ENCODE measurements around the gene GALNT13.

Gene GALNT13

DNA sequence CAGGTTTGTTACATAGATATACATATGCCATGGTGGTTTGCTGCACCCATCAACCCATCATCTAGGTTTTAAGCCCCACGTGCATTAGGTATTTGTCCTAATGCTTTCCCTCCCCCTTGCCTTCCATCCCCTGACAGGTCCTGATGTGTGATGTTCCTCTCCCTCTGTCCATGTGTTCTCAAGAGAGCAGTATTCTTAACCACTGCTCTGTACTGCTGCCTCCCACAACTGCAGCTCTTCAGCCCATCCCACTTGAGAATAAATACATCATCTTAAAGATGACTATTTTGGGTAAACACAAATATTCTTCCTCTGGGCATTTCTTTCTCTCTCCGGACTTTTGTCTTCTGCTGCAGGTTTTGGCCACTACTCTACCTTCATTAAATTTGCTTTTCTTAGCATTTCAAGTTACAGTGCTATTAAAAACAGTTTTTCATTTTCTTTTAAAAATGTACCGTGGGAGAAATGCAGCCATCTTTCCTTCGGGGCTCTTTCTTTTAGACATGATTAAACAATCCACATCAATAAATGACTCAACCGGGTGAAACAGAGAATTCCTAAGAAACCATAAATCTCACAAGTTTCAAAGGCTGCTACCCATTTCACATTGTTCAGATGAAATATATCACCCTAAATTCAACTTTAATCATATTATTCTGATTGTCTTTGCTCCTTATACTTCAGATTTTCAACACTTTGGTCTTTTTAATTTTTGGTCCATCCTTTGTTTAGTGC, 323.4 kb downstream of the GALNT13 start:
- H3K4me3 Mint-ChIP-seq: no peak overlapping the region
- no peaks in the 10 kb centered on the region for H3K36me3 Mint-ChIP-seq (ENCODE audit: low read depth)
- DNase-seq: no peak
- no peaks in the 10 kb centered on the region for H3K27me3 Mint-ChIP-seq
- peaks cover 2% of the 10 kb centered on the region for H3K9me3 Mint-ChIP-seq
- H3K27ac Mint-ChIP-seq: no peak overlapping the region
- no peaks in the 10 kb centered on the region for H3K4me1 Mint-ChIP-seq (ENCODE audit: low read depth)

DNA sequence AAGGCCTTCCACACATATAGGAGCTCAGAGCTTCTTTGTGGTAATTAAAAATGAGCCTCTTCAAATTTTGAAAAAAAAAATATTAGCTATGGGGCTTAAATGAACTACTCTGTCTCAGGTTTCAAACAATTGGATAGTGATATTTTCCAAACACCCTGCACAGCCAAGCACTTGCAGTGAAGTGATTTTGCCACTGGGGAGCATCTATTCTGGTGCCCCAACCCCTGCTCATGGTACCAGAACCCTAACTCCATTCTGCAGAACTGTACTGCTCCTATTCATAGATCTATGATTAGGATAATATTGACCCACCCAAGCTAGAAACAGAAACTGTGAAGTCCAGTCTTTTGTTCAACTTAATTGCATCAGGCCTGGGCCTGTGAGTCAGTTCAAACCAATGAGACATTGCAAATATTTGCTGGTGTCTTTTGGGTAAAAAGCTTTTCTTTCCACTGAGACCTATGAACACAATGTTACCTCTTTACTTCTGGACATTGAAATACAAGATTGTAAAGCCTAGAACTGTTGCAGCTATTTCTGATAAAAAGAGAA, 324.0 kb downstream of the GALNT13 start:
- H3K9me3 Mint-ChIP-seq: peaks cover 2% of the 10 kb centered on the region
- no peaks in the 10 kb centered on the region for H3K4me1 Mint-ChIP-seq (ENCODE audit: low read depth)
- no peak overlapping the region for H3K27ac Mint-ChIP-seq
- H3K27me3 Mint-ChIP-seq: no peaks in the 10 kb centered on the region
- H3K4me3 Mint-ChIP-seq: no peak overlapping the region
- no peak for DNase-seq
- H3K36me3 Mint-ChIP-seq (ENCODE audit: low read depth): no peaks in the 10 kb centered on the region

GRCh38 chr2:154198866-154199265, 327.1 kb downstream of the GALNT13 start:
- Mint-ChIP-seq H3K36me3 (ENCODE audit: low read depth) (no peaks in the 10 kb centered on the region), H3K9me3 (peaks cover 2% of the 10 kb centered on the region), H3K4me1 (ENCODE audit: low read depth) (no peaks in the 10 kb centered on the region), H3K27ac (no peak overlapping the region), H3K4me3 (no peak overlapping the region), H3K27me3 (no peaks in the 10 kb centered on the region)
- no peak for DNase-seq

DNA sequence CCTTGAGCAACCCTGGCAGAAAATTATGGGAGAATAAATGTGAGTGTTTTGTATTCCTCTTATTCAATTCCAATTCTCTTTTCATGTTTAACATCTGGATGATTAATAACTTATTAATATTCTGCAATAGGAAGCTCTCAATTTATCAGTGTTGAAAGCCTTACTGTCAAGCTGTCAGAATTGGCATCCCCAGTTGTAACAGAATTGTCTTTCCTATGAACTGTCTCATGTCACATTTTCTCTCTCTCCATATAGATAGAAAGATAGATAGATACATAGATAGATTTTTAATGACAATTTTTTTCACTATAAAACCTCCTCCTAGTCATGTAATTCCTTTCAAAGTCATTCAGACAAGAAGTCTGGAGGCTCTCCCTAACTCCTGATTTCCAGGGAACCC, 331.5 kb downstream of the GALNT13 start:
- H3K4me1 Mint-ChIP-seq (ENCODE audit: low read depth): no peaks in the 10 kb centered on the region
- no peaks in the 10 kb centered on the region for H3K27me3 Mint-ChIP-seq

DNA sequence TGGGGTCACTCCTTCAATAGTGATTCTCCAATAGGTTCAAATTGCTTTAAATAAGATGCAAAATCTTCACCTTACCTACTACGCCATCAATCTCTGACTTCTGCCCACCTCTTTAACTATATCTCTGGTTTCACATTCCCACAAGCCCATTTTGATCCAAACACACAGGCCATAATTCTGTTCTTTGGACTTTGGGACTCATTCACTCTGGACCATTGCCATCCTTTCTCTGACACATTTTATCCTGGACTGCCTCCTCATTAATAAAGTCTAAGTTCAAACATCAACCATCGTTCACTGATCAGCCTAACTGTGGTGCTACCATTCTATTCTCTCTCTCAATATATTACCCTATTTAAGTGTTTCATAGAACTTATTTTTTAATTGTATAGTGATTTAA, 332.2 kb downstream of the GALNT13 start:
- Mint-ChIP-seq H3K36me3 (ENCODE audit: low read depth) (no peaks in the 10 kb centered on the region), H3K27me3 (no peaks in the 10 kb centered on the region), H3K9me3 (peaks cover 4% of the 10 kb centered on the region), H3K4me3 (no peak overlapping the region), H3K27ac (no peak overlapping the region), H3K4me1 (ENCODE audit: low read depth) (no peaks in the 10 kb centered on the region)
- no peak for DNase-seq

More for the DNA sequence above, 331.5 kb downstream of the GALNT13 start:
- H3K27ac Mint-ChIP-seq: no peak overlapping the region
- H3K36me3 Mint-ChIP-seq (ENCODE audit: low read depth): no peaks in the 10 kb centered on the region
- no peak for DNase-seq
- peaks cover 4% of the 10 kb centered on the region for H3K9me3 Mint-ChIP-seq
- no peak overlapping the region for H3K4me3 Mint-ChIP-seq

- H3K36me3 Mint-ChIP-seq (ENCODE audit: low read depth): no peaks in the 10 kb centered on the region
- H3K27me3 Mint-ChIP-seq: no peaks in the 10 kb centered on the region
- no peak overlapping the region for H3K27ac Mint-ChIP-seq
- no peak for DNase-seq
- no peaks in the 10 kb centered on the region for H3K4me1 Mint-ChIP-seq (ENCODE audit: low read depth)
- H3K9me3 Mint-ChIP-seq: peaks cover 2% of the 10 kb centered on the region
- no peak overlapping the region for H3K4me3 Mint-ChIP-seq
These were observed 335.7 kb downstream of the GALNT13 start for GRCh38 chr2:154207288-154208047.

DNA sequence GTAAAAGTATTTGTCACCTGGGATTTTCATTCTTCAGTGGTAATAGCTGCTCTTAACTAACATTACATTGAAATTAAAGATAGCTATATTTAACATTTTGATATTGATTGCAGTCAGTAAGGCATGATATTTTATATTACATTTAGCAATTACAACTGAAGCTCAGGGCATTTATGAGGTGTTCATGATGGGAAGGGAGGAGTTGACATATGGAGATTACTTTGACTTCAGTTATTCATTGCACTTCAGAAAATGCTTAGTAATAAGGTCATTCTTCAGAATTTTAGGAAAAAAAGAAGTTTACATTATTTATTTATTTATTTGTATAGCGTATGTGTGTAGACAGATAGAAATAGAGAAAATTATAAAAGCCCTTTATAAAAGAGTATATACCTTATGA, 352.0 kb downstream of the GALNT13 start:
- no peak for DNase-seq
- Mint-ChIP-seq H3K36me3 (ENCODE audit: low read depth) (no peaks in the 10 kb centered on the region), H3K27ac (no peak overlapping the region), H3K27me3 (no peaks in the 10 kb centered on the region), H3K4me1 (ENCODE audit: low read depth) (no peaks in the 10 kb centered on the region), H3K4me3 (no peak overlapping the region), H3K9me3 (peaks cover 3% of the 10 kb centered on the region)

DNA sequence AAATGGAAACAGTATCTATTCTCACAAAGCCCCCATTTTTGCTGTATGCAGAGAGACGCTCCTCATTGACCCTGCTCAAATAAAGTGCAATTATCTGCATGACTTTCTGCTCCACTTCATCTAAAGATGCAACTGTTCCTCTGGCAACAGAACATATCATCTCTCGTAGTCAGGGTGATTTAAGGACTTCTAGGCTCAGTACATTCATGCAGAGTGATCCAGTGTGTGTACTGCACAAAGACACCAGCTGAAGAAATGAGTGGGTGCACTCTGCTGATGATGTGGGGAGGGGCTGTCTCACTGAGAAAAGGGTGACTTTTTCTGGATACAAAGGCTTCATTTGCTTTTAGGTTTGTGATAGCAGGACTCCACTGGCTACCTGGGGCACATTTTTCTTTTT, 355.2 kb downstream of the GALNT13 start:
- no peaks in the 10 kb centered on the region for H3K27me3 Mint-ChIP-seq
- peaks cover 3% of the 10 kb centered on the region for H3K9me3 Mint-ChIP-seq
- no peaks in the 10 kb centered on the region for H3K36me3 Mint-ChIP-seq (ENCODE audit: low read depth)
- H3K4me3 Mint-ChIP-seq: no peak overlapping the region
- no peak for DNase-seq
- no peak overlapping the region for H3K27ac Mint-ChIP-seq
- no peaks in the 10 kb centered on the region for H3K4me1 Mint-ChIP-seq (ENCODE audit: low read depth)

- Mint-ChIP-seq H3K4me3 (no peak overlapping the region), H3K4me1 (ENCODE audit: low read depth) (no peaks in the 10 kb centered on the region), H3K9me3 (peaks cover 5% of the 10 kb centered on the region), H3K36me3 (ENCODE audit: low read depth) (no peaks in the 10 kb centered on the region), H3K27ac (no peak overlapping the region), H3K27me3 (no peaks in the 10 kb centered on the region)
- no peak for DNase-seq
These were observed 357.0 kb downstream of the GALNT13 start for GRCh38 chr2:154228566-154229280.

DNA sequence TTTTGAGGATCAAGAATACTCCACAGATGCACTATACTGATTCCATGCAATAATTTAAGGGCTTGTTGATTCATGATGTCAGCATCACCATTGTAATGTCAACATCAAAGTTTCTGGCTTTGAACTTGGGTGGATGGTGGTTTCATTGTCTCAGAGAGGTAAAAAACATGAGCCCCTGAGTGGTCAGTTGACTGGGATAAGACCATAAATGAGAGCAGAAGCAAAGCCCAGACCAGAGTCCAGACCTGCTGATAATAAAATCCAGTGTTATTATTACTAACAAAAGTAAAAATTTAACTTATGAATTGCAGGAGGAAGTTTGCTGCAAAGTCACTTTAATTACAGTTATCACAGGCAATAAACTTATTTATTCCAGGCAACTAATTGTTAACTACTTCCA, 358.2 kb downstream of the GALNT13 start:
- Mint-ChIP-seq H3K4me3 (no peak overlapping the region), H3K27me3 (no peaks in the 10 kb centered on the region), H3K9me3 (peaks cover 6% of the 10 kb centered on the region), H3K4me1 (ENCODE audit: low read depth) (no peaks in the 10 kb centered on the region), H3K27ac (no peak overlapping the region), H3K36me3 (ENCODE audit: low read depth) (no peaks in the 10 kb centered on the region)
- DNase-seq: no peak

DNA sequence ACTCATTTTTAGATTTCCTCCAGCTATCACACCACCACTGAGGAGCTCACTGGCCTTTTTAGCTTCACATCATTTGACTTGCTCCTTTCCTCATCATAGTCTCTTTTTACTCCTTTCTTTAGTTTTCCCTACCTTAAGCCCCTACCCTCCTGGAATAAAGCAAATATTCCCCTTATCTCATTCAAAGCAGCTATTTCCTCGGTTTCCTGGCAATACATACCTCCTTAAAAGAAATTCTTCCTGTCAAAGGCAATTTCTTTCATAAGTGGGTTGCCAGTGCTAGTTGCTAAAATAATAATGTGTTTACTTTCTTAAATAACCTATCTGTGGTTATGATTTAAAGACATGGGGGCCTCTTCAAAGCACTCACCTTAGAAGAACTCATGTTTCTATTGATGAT, 359.3 kb downstream of the GALNT13 start:
- no peak overlapping the region for H3K27ac Mint-ChIP-seq
- H3K4me1 Mint-ChIP-seq (ENCODE audit: low read depth): no peaks in the 10 kb centered on the region
- peaks cover 7% of the 10 kb centered on the region for H3K9me3 Mint-ChIP-seq
- DNase-seq: no peak
- no peak overlapping the region for H3K4me3 Mint-ChIP-seq
- no peaks in the 10 kb centered on the region for H3K36me3 Mint-ChIP-seq (ENCODE audit: low read depth)
- H3K27me3 Mint-ChIP-seq: no peaks in the 10 kb centered on the region

DNA sequence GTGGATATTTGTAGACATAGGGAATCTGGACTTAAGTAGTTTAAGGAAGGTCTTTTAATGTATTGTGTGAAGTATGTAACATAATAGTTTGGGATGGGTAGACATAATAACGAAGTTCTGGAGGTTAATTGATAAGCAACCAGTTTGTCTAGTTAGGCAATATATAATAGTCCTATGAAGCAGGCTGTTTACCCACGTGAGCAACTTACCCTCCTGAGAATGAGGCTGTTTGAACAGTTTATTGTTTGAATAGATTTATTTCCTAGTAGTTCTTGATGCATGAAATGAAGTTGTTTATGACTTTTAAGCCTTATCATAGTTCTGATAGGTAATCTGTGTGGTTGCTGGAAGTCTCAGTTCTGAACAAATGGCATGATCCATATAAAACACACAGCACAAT, 361.5 kb downstream of the GALNT13 start:
- Mint-ChIP-seq H3K4me1 (ENCODE audit: low read depth) (no peaks in the 10 kb centered on the region), H3K27me3 (no peaks in the 10 kb centered on the region), H3K27ac (no peak overlapping the region), H3K4me3 (no peak overlapping the region), H3K36me3 (ENCODE audit: low read depth) (no peaks in the 10 kb centered on the region), H3K9me3 (peaks cover 4% of the 10 kb centered on the region)
- DNase-seq: no peak

GRCh38 chr2:154238252-154238651, 366.5 kb downstream of the GALNT13 start:
- Mint-ChIP-seq H3K27me3 (no peaks in the 10 kb centered on the region), H3K4me1 (ENCODE audit: low read depth) (no peaks in the 10 kb centered on the region), H3K4me3 (no peak overlapping the region), H3K36me3 (ENCODE audit: low read depth) (no peaks in the 10 kb centered on the region), H3K27ac (no peak overlapping the region), H3K9me3 (peaks cover 2% of the 10 kb centered on the region)
- DNase-seq: no peak

GRCh38 chr2:154240316-154240715, 368.6 kb downstream of the GALNT13 start:
- no peaks in the 10 kb centered on the region for H3K27me3 Mint-ChIP-seq
- H3K4me3 Mint-ChIP-seq: no peak overlapping the region
- no peaks in the 10 kb centered on the region for H3K36me3 Mint-ChIP-seq (ENCODE audit: low read depth)
- DNase-seq: no peak
- no peaks in the 10 kb centered on the region for H3K9me3 Mint-ChIP-seq
- no peaks in the 10 kb centered on the region for H3K4me1 Mint-ChIP-seq (ENCODE audit: low read depth)
- H3K27ac Mint-ChIP-seq: no peak overlapping the region
